HG02970 (cell line): ENCODE data around the gene EPS8L3.
"Not testable (repeated sequence)": the region's sequence is repeated elsewhere in the genome, so short reads cannot be mapped to it uniquely, and the experiment has no call there.

Experiments
- ATAC-seq: cut with Tn5 transposase; IDR thresholded peaks from one replicate; pipeline ENCODE4 v1.9.1; 2021; ENCODE audit warnings: mild to moderate bottlenecking, moderate library complexity, moderate number of reproducible peaks; ENCODE audit not compliant: unreplicated experiment, low FRiP score

The EPS8L3 gene

GRCh38 chr1:109765896-109766615, 2.3 kb upstream of the EPS8L3 start:
- no peak for ATAC-seq

GRCh38 chr1:109765483-109765815, 1.7 kb upstream of the EPS8L3 start:
- ATAC-seq, result no peak

- ATAC-seq, result no peak
These were observed 1.1 kb upstream of the EPS8L3 start for GRCh38 chr1:109764561-109765482.

- no peak for ATAC-seq
These were observed 690 bp downstream of the EPS8L3 start for GRCh38 chr1:109762821-109763645.

- no peak for ATAC-seq
These were observed 1.6 kb downstream of the EPS8L3 start for GRCh38 chr1:109762039-109762585.

GRCh38 chr1:109761227-109762038, 2.3 kb downstream of the EPS8L3 start:
- ATAC-seq, result no peak

- ATAC-seq, result no peak
These were observed 3.0 kb downstream of the EPS8L3 start for GRCh38 chr1:109760581-109761226.

- no peak for ATAC-seq
These were observed 4.0 kb downstream of the EPS8L3 start for GRCh38 chr1:109759513-109760334.

GRCh38 chr1:109757936-109758786, 5.6 kb downstream of the EPS8L3 start:
- ATAC-seq, result no peak

GRCh38 chr1:109756848-109757521, 6.7 kb downstream of the EPS8L3 start:
- ATAC-seq, result no peak

- ATAC-seq, result not testable (repeated sequence)
These were observed 7.4 kb downstream of the EPS8L3 start for GRCh38 chr1:109756325-109756724.

- no peak for ATAC-seq
These were observed 9.0 kb downstream of the EPS8L3 start for GRCh38 chr1:109754738-109755137.

GRCh38 chr1:109751531-109752260, 12.0 kb downstream of the EPS8L3 start:
- ATAC-seq, result no peak

- ATAC-seq, result no peak
These were observed 12.8 kb downstream of the EPS8L3 start for GRCh38 chr1:109750920-109751319.

GRCh38 chr1:109750241-109750882, 13.4 kb downstream of the EPS8L3 start:
- ATAC-seq, result no peak

GRCh38 chr1:109749221-109749620, 14.5 kb downstream of the EPS8L3 start:
- ATAC-seq, result no peak
